ENCODE measurements around the gene SLC22A5. TPM values are rescaled to one million over a fixed set of nuclear protein-coding genes. Genes with fewer than 3 reads are reported as not detected.
"Not testable (repeated sequence)": the region's sequence is repeated elsewhere in the genome, so short reads cannot be mapped to it uniquely, and the experiment has no call there.

Gene SLC22A5
- total and polyA plus RNA-seq, 2 donors = 6.4 to 9.3 TPM

- Histone ChIP-seq H3K4me3 (ENCODE audit: low read depth, low read length) (no peak overlapping the region), H3K36me3 (ENCODE audit: insufficient read depth) (no peaks in the 10 kb centered on the region), H3K4me1 (ENCODE audit: insufficient read depth) (no peaks in the 10 kb centered on the region), H3K27ac (ENCODE audit: low read depth) (peak overlapping the region; percentile 99)
- 14% methylated on average over 4 of the region's 4 CpGs for WGBS
- no peak for DNase-seq (ENCODE audit: extremely low spot score)
Observed at GRCh38 chr5:132387640-132388117, 18.2 kb downstream of the SLC22A5 start.

GRCh38 chr5:132388244-132389050, 18.9 kb downstream of the SLC22A5 start:
- H3K4me3 ChIP-seq (ENCODE audit: low read depth, low read length) = no peak overlapping the region
- no peak for DNase-seq (ENCODE audit: extremely low spot score)
- no peaks in the 10 kb centered on the region for H3K4me1 ChIP-seq (ENCODE audit: insufficient read depth)
- H3K27ac ChIP-seq (ENCODE audit: low read depth) = peak overlapping the region; percentile 99
- no peaks in the 10 kb centered on the region for H3K36me3 ChIP-seq (ENCODE audit: insufficient read depth)
- WGBS = 31% methylated on average over 8 of the region's 8 CpGs

- Histone ChIP-seq H3K27ac (ENCODE audit: low read depth) (peak overlapping the region; percentile 46), H3K36me3 (ENCODE audit: insufficient read depth) (no peaks in the 10 kb centered on the region), H3K4me1 (ENCODE audit: insufficient read depth) (no peaks in the 10 kb centered on the region), H3K4me3 (ENCODE audit: low read depth, low read length) (no peak overlapping the region)
- DNase-seq (ENCODE audit: extremely low spot score) = no peak
- 91% methylated on average over 1 of the region's 1 CpG for WGBS
Observed at GRCh38 chr5:132389051-132389331, 19.5 kb downstream of the SLC22A5 start.

- peaks cover 5% of the 10 kb centered on the region for H3K36me3 ChIP-seq (ENCODE audit: insufficient read depth)
Observed at GRCh38 chr5:132389585-132390286, 20.2 kb downstream of the SLC22A5 start.

GRCh38 chr5:132391247-132391646, 21.7 kb downstream of the SLC22A5 start:
- H3K36me3 ChIP-seq (ENCODE audit: insufficient read depth) = peaks cover 5% of the 10 kb centered on the region
- H3K27ac ChIP-seq (ENCODE audit: low read depth) = no peak overlapping the region
- WGBS = 84% methylated on average over 5 of the region's 5 CpGs
- no peak overlapping the region for H3K4me3 ChIP-seq (ENCODE audit: low read depth, low read length)
- H3K4me1 ChIP-seq (ENCODE audit: insufficient read depth) = no peaks in the 10 kb centered on the region
- no peak for DNase-seq (ENCODE audit: extremely low spot score)

More at GRCh38 chr5:132389585-132390286, 20.2 kb downstream of the SLC22A5 start:
- Histone ChIP-seq H3K4me1 (ENCODE audit: insufficient read depth) (no peaks in the 10 kb centered on the region), H3K4me3 (ENCODE audit: low read depth, low read length) (no peak overlapping the region), H3K27ac (ENCODE audit: low read depth) (peak overlapping the region; percentile 46)
- DNase-seq (ENCODE audit: extremely low spot score) = no peak
- WGBS = 94% methylated on average over 10 of the region's 10 CpGs

GRCh38 chr5:132391870-132392269, 22.4 kb downstream of the SLC22A5 start:
- peaks cover 5% of the 10 kb centered on the region for H3K36me3 ChIP-seq (ENCODE audit: insufficient read depth)
- no peak for DNase-seq (ENCODE audit: extremely low spot score)
- H3K27ac ChIP-seq (ENCODE audit: low read depth) = no peak overlapping the region
- H3K4me1 ChIP-seq (ENCODE audit: insufficient read depth) = no peaks in the 10 kb centered on the region
- H3K4me3 ChIP-seq (ENCODE audit: low read depth, low read length) = no peak overlapping the region

- H3K36me3 ChIP-seq (ENCODE audit: insufficient read depth) = peaks cover 5% of the 10 kb centered on the region
- DNase-seq (ENCODE audit: extremely low spot score) = no peak
- H3K27ac ChIP-seq (ENCODE audit: low read depth) = no peak overlapping the region
- WGBS = 92% methylated on average over 8 of the region's 8 CpGs
- no peak overlapping the region for H3K4me3 ChIP-seq (ENCODE audit: low read depth, low read length)
- H3K4me1 ChIP-seq (ENCODE audit: insufficient read depth) = no peaks in the 10 kb centered on the region
Observed at GRCh38 chr5:132392411-132392810, 22.9 kb downstream of the SLC22A5 start.

- peaks cover 5% of the 10 kb centered on the region for H3K36me3 ChIP-seq (ENCODE audit: insufficient read depth)
Observed at GRCh38 chr5:132392978-132393825, 23.7 kb downstream of the SLC22A5 start.

GRCh38 chr5:132394667-132395259, 25.3 kb downstream of the SLC22A5 start:
- Histone ChIP-seq H3K27ac (ENCODE audit: low read depth) (no peak overlapping the region), H3K4me3 (ENCODE audit: low read depth, low read length) (no peak overlapping the region), H3K36me3 (ENCODE audit: insufficient read depth) (peaks cover 5% of the 10 kb centered on the region), H3K4me1 (ENCODE audit: insufficient read depth) (peaks cover 2% of the 10 kb centered on the region)
- WGBS = 58% methylated on average over 4 of the region's 4 CpGs
- no peak for DNase-seq (ENCODE audit: extremely low spot score)

More at GRCh38 chr5:132392978-132393825, 23.7 kb downstream of the SLC22A5 start:
- Histone ChIP-seq H3K4me3 (ENCODE audit: low read depth, low read length) (no peak overlapping the region), H3K4me1 (ENCODE audit: insufficient read depth) (peaks cover 2% of the 10 kb centered on the region), H3K27ac (ENCODE audit: low read depth) (peak overlapping the region; percentile 34)
- 92% methylated on average over 6 of the region's 6 CpGs for WGBS
- DNase-seq (ENCODE audit: extremely low spot score) = no peak

- no peak overlapping the region for H3K27ac ChIP-seq (ENCODE audit: low read depth)
- DNase-seq (ENCODE audit: extremely low spot score) = no peak
- H3K4me3 ChIP-seq (ENCODE audit: low read depth, low read length) = no peak overlapping the region
- WGBS = 70% methylated on average over 1 of the region's 1 CpG
- H3K36me3 ChIP-seq (ENCODE audit: insufficient read depth) = peaks cover 5% of the 10 kb centered on the region
- peaks cover 2% of the 10 kb centered on the region for H3K4me1 ChIP-seq (ENCODE audit: insufficient read depth)
Observed at GRCh38 chr5:132396589-132397031, 27.1 kb downstream of the SLC22A5 start.

- H3K36me3 ChIP-seq (ENCODE audit: insufficient read depth) = peaks cover 5% of the 10 kb centered on the region
- DNase-seq (ENCODE audit: extremely low spot score) = no peak
- no peak overlapping the region for H3K27ac ChIP-seq (ENCODE audit: low read depth)
- peaks cover 2% of the 10 kb centered on the region for H3K4me1 ChIP-seq (ENCODE audit: insufficient read depth)
- H3K4me3 ChIP-seq (ENCODE audit: low read depth, low read length) = no peak overlapping the region
- WGBS = 96% methylated on average over 2 of the region's 2 CpGs
Observed at GRCh38 chr5:132397224-132397623, 27.7 kb downstream of the SLC22A5 start.

GRCh38 chr5:132397936-132398675, 28.6 kb downstream of the SLC22A5 start:
- not testable (repeated sequence) for H3K27ac ChIP-seq (ENCODE audit: low read depth); H3K4me3 ChIP-seq (ENCODE audit: low read depth, low read length); DNase-seq (ENCODE audit: extremely low spot score); H3K36me3 ChIP-seq (ENCODE audit: insufficient read depth); H3K4me1 ChIP-seq (ENCODE audit: insufficient read depth)
- WGBS = 66% methylated on average over 12 of the region's 12 CpGs

Measured in urinary bladder (tissue), 4 donors.